DOHH2 (cell line): Measurements from ENCODE around the gene CXCL12.

Experiments used
- H3F3A ChIP-seq: fragments of 200-600 bp; sonication (generic), shearing (Covaris generic); 2 replicates; pipeline ENCODE4 v1.6.0; 2016; ENCODE audit warnings: antibody characterized with exemption, mild to moderate bottlenecking; ENCODE audit not compliant: control insufficient read depth, insufficient read depth
- H3K27ac ChIP-seq: fragments of 200-600 bp; sonication (generic); 2 replicates; pipeline ENCODE4 v1.5.1; 2014; ENCODE audit warnings: low read depth, mild to moderate bottlenecking, low read length, moderate library complexity
- H3K27me3 ChIP-seq: fragments of 200-600 bp; sonication (generic); 2 replicates; pipeline ENCODE4 v1.6.1; 2014; ENCODE audit warnings: mild to moderate bottlenecking, low read length, mixed read lengths; ENCODE audit not compliant: control insufficient read depth
- H3K36me3 ChIP-seq: fragments of 200-600 bp; sonication (generic); 2 replicates; pipeline ENCODE4 v1.6.1; 2014; ENCODE audit warnings: mild to moderate bottlenecking, low read length, moderate library complexity, mixed read lengths; ENCODE audit not compliant: control insufficient read depth
- H3K4me1 ChIP-seq: fragments of 200-600 bp; sonication (generic); 2 replicates; pipeline ENCODE4 v1.6.1; 2014; ENCODE audit warnings: mild to moderate bottlenecking, low read length, mixed read lengths; ENCODE audit not compliant: control insufficient read depth
- H3K4me2 ChIP-seq: fragments of 200-600 bp; sonication (generic); 2 replicates; pipeline ENCODE4 v1.6.0; 2014; ENCODE audit warnings: mild to moderate bottlenecking, low read length, moderate library complexity
- H3K4me3 ChIP-seq: fragments of 200-600 bp; sonication (generic); 2 replicates; pipeline ENCODE4 v1.5.1; 2014; ENCODE audit warnings: mild to moderate bottlenecking, low read length, mixed read lengths
- H3K79me2 ChIP-seq: fragments of 200-600 bp; sonication (generic); 2 replicates; pipeline ENCODE4 v1.6.1; 2014; ENCODE audit warnings: mild to moderate bottlenecking, low read length, mixed read lengths; ENCODE audit not compliant: control insufficient read depth
- H3K9me2 ChIP-seq: fragments of 200-600 bp; sonication (generic); replicated peaks from 2 replicates; pipeline ENCODE4 v1.6.1; 2014; ENCODE audit warnings: mild to moderate bottlenecking, low read length, mixed read lengths; ENCODE audit not compliant: control insufficient read depth
- H3K9me3 ChIP-seq: fragments of 200-600 bp; sonication (generic); 2 replicates; pipeline ENCODE4 v1.6.1; 2014; ENCODE audit warnings: antibody characterized with exemption, low read length, mixed read lengths; ENCODE audit not compliant: control insufficient read depth, insufficient read depth
- H4K20me1 ChIP-seq: fragments of 200-600 bp; sonication (generic); 2 replicates; pipeline ENCODE4 v1.6.0; 2014; ENCODE audit warnings: low read depth, mild to moderate bottlenecking, antibody characterized with exemption, low read length, moderate library complexity; ENCODE audit not compliant: control insufficient read depth, insufficient read depth
- CTCF ChIP-seq: fragments of 200-600 bp; sonication (generic); IDR thresholded peaks from one replicate; pipeline ENCODE4 v1.5.1; 2014; ENCODE audit warnings: antibody characterized with exemption, mild to moderate bottlenecking, low read depth, low read length; ENCODE audit not compliant: poor library complexity, severe bottlenecking
- EZH2phosphoT487 ChIP-seq: fragments of 200-600 bp; sonication (generic); IDR thresholded peaks from 2 replicates; pipeline ENCODE4 v1.6.1; 2017; ENCODE audit warnings: borderline replicate concordance, mild to moderate bottlenecking, antibody characterized with exemption, low read length, moderate library complexity, mixed read lengths

The CXCL12 gene

GRCh38 chr10:44362866-44363711 is 21.8 kb downstream of the CXCL12 start:
- Histone ChIP-seq H4K20me1 (no peaks in the 10 kb centered on the region), H3K27me3 (no peaks in the 10 kb centered on the region), H3K9me3 (no peaks in the 10 kb centered on the region), H3K9me2 (no peaks in the 10 kb centered on the region), H3K4me3 (no peak overlapping the region), H3F3A (no peaks in the 10 kb centered on the region), H3K36me3 (no peaks in the 10 kb centered on the region), H3K27ac (no peak overlapping the region), H3K4me2 (no peak overlapping the region), H3K79me2 (no peaks in the 10 kb centered on the region), H3K4me1 (no peaks in the 10 kb centered on the region)
- TF ChIP-seq EZH2phosphoT487: no peak
- TF ChIP-seq CTCF: no peak

- Histone ChIP-seq H3K27ac (no peak overlapping the region), H3K79me2 (no peaks in the 10 kb centered on the region), H3K9me3 (no peaks in the 10 kb centered on the region), H3K9me2 (no peaks in the 10 kb centered on the region), H3K4me3 (no peak overlapping the region), H4K20me1 (no peaks in the 10 kb centered on the region), H3F3A (no peaks in the 10 kb centered on the region), H3K4me2 (no peak overlapping the region), H3K27me3 (no peaks in the 10 kb centered on the region), H3K36me3 (no peaks in the 10 kb centered on the region), H3K4me1 (no peaks in the 10 kb centered on the region)
- TF ChIP-seq EZH2phosphoT487 (no peak), CTCF (no peak)
Observed at GRCh38 chr10:44361109-44361508, 23.8 kb downstream of the CXCL12 start.

- H3K4me1 ChIP-seq: no peaks in the 10 kb centered on the region
- H3K9me3 ChIP-seq: no peaks in the 10 kb centered on the region
- no peaks in the 10 kb centered on the region for H3K36me3 ChIP-seq
- no peak overlapping the region for H3K27ac ChIP-seq
- no peaks in the 10 kb centered on the region for H3F3A ChIP-seq
- no peak overlapping the region for H3K4me2 ChIP-seq
- H4K20me1 ChIP-seq: no peaks in the 10 kb centered on the region
- H3K4me3 ChIP-seq: no peak overlapping the region
- H3K79me2 ChIP-seq: no peaks in the 10 kb centered on the region
- no peaks in the 10 kb centered on the region for H3K9me2 ChIP-seq
- no peaks in the 10 kb centered on the region for H3K27me3 ChIP-seq
- TF ChIP-seq EZH2phosphoT487 (no peak), CTCF (no peak)
Observed at GRCh38 chr10:44358080-44358771, 26.7 kb downstream of the CXCL12 start.
